ENCODE results near the gene SHB. TPM values are rescaled to one million over a fixed set of nuclear protein-coding genes. Genes with fewer than 3 reads are reported as not detected.

Gene SHB
- total RNA-seq, 2 experiments from 2014 or later, result 1.1 to 1.2 TPM

DNA sequence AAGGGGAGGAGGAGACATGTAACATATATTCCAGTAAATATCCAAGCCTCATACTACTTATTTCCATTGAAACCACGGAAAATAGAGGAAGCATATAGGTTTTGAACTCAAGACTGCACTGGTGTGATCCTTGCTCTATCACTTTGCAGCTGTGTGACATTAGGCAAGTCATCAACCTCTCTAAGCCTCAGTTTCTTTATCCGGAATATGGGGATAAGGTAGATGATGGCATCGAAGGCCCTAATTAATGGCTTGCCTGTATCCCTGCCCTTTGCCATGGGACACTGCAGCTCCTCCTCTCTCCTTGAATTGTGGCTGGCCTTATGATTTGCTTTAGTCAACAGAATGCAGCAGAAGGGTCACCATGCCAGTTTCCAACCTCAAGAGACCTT lies 6.9 kb downstream of the SHB start:
- H3K9me3 ChIP-seq (ENCODE audit: control insufficient read depth in 1 of 2, insufficient read depth in 1 of 2, low read length in 2 of 2), result no peaks in the 10 kb centered on the region
- ATAC-seq (ENCODE audit: poor library complexity) (no peak), DNase-seq (no peak)
- H3K27ac ChIP-seq (ENCODE audit: low read depth in 1 of 2, low read length in 2 of 2), result no peak overlapping the region
- H3K9me3 Mint-ChIP-seq, result no peaks in the 10 kb centered on the region
- intact Hi-C loops (cut with DNase I, micrococcal nuclease), result loop anchor here in 1 of 2 experiments (5.0 to 10.0 kb wide), 2 partner anchors 150 to 277 kb away; partner anchors contain the start of gene EXOSC3
- H3K4me3 Mint-ChIP-seq, result no peak overlapping the region
- TF ChIP-seq, protein P1, sequence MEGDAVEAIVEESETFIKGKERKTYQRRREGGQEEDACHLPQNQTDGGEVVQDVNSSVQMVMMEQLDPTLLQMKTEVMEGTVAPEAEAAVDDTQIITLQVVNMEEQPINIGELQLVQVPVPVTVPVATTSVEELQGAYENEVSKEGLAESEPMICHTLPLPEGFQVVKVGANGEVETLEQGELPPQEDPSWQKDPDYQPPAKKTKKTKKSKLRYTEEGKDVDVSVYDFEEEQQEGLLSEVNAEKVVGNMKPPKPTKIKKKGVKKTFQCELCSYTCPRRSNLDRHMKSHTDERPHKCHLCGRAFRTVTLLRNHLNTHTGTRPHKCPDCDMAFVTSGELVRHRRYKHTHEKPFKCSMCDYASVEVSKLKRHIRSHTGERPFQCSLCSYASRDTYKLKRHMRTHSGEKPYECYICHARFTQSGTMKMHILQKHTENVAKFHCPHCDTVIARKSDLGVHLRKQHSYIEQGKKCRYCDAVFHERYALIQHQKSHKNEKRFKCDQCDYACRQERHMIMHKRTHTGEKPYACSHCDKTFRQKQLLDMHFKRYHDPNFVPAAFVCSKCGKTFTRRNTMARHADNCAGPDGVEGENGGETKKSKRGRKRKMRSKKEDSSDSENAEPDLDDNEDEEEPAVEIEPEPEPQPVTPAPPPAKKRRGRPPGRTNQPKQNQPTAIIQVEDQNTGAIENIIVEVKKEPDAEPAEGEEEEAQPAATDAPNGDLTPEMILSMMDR (IDR thresholded peaks at IDR 0.05), result no peak
- H3K36me3 Mint-ChIP-seq (ENCODE audit: low read depth), result no peaks in the 10 kb centered on the region
- H3K27me3 ChIP-seq (ENCODE audit: control insufficient read depth in 1 of 2, insufficient read depth in 2 of 2, low read length in 2 of 2), result no peaks in the 10 kb centered on the region
- H3K36me3 ChIP-seq (ENCODE audit: insufficient read depth, low read length), result no peaks in the 10 kb centered on the region
- peaks cover 6% of the 10 kb centered on the region for H3K4me1 Mint-ChIP-seq (ENCODE audit: low read depth)
- ChIA-PET CTCF (no interaction called here), POLR2A (no interaction called here)
- H3K4me3 ChIP-seq (ENCODE audit: low read length), result no peak overlapping the region
- H3K27ac Mint-ChIP-seq, result no peak overlapping the region
- peaks cover 5% of the 10 kb centered on the region for H3K4me1 ChIP-seq (ENCODE audit: insufficient read depth, low read length)
- no peaks in the 10 kb centered on the region for H3K27me3 Mint-ChIP-seq

- ATAC-seq (ENCODE audit: poor library complexity) (no peak), DNase-seq (no peak)
- Histone ChIP-seq H3K4me1 (ENCODE audit: insufficient read depth, low read length) (no peaks in the 10 kb centered on the region), H3K27ac (ENCODE audit: low read depth in 1 of 2, low read length in 2 of 2) (no peak overlapping the region), H3K36me3 (ENCODE audit: insufficient read depth, low read length) (no peaks in the 10 kb centered on the region), H3K27me3 (ENCODE audit: control insufficient read depth in 1 of 2, insufficient read depth in 2 of 2, low read length in 2 of 2) (no peaks in the 10 kb centered on the region), H3K4me3 (ENCODE audit: low read length) (no peak overlapping the region), H3K9me3 (ENCODE audit: control insufficient read depth in 1 of 2, insufficient read depth in 1 of 2, low read length in 2 of 2) (no peaks in the 10 kb centered on the region)
- Mint-ChIP-seq H3K4me3 (no peak overlapping the region), H3K36me3 (ENCODE audit: low read depth) (no peaks in the 10 kb centered on the region), H3K27ac (no peak overlapping the region), H3K9me3 (no peaks in the 10 kb centered on the region), H3K4me1 (ENCODE audit: low read depth) (no peaks in the 10 kb centered on the region), H3K27me3 (no peaks in the 10 kb centered on the region)
- CTCF ChIA-PET, result no interaction called here
- TF ChIP-seq, protein P1 (IDR thresholded peaks at IDR 0.05), result no peak
- intact Hi-C loops (cut with DNase I, micrococcal nuclease), result loop anchor here in 1 of 2 experiments (5.0 to 10.0 kb wide), 2 partner anchors 149 to 277 kb away; partner anchors contain the start of gene EXOSC3
- POLR2A ChIA-PET, result no interaction called here
Observed at GRCh38 chr9:38061326-38061977, 7.6 kb downstream of the SHB start.

DNA sequence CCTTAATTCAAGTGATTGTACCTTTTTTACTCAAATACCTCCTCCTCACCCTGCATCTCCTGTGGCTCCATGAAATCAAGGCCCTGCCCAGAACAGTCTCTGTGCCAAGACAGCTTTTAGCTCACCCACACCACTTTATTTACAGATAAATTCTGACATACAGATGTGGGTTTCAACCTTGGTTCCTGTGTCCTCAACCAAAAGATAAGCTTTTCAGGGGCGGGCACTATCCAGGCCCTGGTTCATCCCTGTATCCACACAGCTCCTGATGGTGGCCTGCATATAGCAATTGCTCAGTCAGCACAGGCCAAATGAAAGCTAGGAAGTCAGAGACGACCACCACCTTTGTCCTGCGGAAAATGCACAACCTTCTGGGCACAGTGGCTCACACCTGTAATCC lies 8.3 kb downstream of the SHB start:
- TF ChIP-seq, protein P1 (IDR thresholded peaks at IDR 0.05), result no peak
- Mint-ChIP-seq H3K4me1 (ENCODE audit: low read depth) (no peaks in the 10 kb centered on the region), H3K27ac (no peak overlapping the region), H3K36me3 (ENCODE audit: low read depth) (no peaks in the 10 kb centered on the region), H3K27me3 (no peaks in the 10 kb centered on the region), H3K4me3 (no peak overlapping the region), H3K9me3 (no peaks in the 10 kb centered on the region)
- DNase-seq (peak in 1 of 14 experiments; percentile 12), ATAC-seq (ENCODE audit: poor library complexity) (no peak)
- Histone ChIP-seq H3K4me1 (ENCODE audit: insufficient read depth, low read length) (no peaks in the 10 kb centered on the region), H3K27me3 (ENCODE audit: control insufficient read depth in 1 of 2, insufficient read depth in 2 of 2, low read length in 2 of 2) (no peaks in the 10 kb centered on the region), H3K27ac (ENCODE audit: low read depth in 1 of 2, low read length in 2 of 2) (no peak overlapping the region), H3K36me3 (ENCODE audit: insufficient read depth, low read length) (no peaks in the 10 kb centered on the region), H3K4me3 (ENCODE audit: low read length) (no peak overlapping the region), H3K9me3 (ENCODE audit: control insufficient read depth in 1 of 2, insufficient read depth in 1 of 2, low read length in 2 of 2) (no peaks in the 10 kb centered on the region)
- ChIA-PET POLR2A (no interaction called here), CTCF (no interaction called here)
- intact Hi-C loops (cut with DNase I, micrococcal nuclease), result loop anchor here in 1 of 2 experiments (5.0 to 10.0 kb wide), 2 partner anchors 148 to 276 kb away; partner anchors contain the start of gene EXOSC3
